Stimulated activated naive CD4-positive, alpha-beta T cell (primary cell): ENCODE data around the gene NFE2L1.
"Not testable (repeated sequence)": the region's sequence is repeated elsewhere in the genome, so short reads cannot be mapped to it uniquely, and the experiment has no call there.

ENCODE experiments used
- DNase-seq, 6 experiments: peaks; one replicate each; lab custom pipeline; 2025; lab: John Stamatoyannopoulos, UW

Gene NFE2L1, protein sequence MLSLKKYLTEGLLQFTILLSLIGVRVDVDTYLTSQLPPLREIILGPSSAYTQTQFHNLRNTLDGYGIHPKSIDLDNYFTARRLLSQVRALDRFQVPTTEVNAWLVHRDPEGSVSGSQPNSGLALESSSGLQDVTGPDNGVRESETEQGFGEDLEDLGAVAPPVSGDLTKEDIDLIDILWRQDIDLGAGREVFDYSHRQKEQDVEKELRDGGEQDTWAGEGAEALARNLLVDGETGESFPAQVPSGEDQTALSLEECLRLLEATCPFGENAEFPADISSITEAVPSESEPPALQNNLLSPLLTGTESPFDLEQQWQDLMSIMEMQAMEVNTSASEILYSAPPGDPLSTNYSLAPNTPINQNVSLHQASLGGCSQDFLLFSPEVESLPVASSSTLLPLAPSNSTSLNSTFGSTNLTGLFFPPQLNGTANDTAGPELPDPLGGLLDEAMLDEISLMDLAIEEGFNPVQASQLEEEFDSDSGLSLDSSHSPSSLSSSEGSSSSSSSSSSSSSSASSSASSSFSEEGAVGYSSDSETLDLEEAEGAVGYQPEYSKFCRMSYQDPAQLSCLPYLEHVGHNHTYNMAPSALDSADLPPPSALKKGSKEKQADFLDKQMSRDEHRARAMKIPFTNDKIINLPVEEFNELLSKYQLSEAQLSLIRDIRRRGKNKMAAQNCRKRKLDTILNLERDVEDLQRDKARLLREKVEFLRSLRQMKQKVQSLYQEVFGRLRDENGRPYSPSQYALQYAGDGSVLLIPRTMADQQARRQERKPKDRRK

DNA sequence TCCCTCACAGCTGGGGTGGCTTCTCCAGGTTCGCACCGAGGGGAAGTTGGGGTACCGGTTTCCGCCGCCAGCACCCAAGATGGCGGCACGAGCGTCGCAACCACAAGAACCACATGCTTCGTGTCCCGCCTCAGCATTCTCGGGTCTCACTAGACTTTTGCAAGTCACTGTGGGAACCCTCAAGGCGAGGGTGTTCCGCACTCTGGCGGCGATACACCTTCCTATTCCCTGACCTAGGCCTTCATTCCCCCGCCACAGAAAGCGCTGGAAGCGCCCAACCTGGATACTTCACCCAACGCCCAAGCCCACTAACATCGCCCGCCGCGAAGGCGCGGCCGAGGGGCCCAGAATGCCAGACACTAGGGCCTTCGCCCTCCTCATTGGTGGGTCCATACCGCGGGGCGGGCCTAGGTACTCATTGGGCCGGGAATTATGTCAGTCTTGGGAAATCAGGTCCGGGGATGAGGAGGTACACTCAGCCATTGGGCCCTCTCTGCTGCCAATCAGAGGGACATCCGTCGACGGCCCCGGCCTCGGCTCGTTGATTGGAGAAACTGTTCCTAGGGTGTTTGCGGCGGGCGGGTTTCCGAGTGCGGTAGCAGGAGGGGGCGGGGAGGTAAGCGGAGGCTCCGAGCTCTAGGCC lies at the start of gene NFE2L1:
Gene NFE2L1 (plus strand): TSS at position 619 of the 643 bp plus-strand sequence. CDS start 2,760 bp downstream, outside the sequence.
- DNase-seq, result peak; percentile 95 to 99 (median 97)

DNA sequence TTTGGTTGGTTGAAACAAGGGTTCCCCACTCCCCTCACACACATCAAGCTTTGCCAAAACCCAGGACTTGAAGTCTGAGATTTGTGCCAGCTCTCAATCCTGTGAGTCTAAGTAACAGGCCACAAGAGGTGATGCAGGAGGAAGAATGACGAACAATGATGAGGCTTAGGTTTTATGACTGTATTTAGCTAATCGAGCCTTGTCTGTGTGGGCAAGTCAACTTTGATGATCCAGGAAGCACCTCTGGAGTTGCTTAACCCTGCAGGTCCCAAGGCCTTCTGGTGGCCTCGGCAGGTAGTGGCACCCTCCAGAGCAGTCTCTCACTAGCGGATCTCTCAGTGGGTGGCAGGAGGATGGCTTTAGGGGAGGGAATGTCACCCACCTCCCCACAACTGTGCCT lies 48.6 kb upstream of the NFE2L1 start:
- peak in 1 of 6 experiments; percentile 22 for DNase-seq

DNA sequence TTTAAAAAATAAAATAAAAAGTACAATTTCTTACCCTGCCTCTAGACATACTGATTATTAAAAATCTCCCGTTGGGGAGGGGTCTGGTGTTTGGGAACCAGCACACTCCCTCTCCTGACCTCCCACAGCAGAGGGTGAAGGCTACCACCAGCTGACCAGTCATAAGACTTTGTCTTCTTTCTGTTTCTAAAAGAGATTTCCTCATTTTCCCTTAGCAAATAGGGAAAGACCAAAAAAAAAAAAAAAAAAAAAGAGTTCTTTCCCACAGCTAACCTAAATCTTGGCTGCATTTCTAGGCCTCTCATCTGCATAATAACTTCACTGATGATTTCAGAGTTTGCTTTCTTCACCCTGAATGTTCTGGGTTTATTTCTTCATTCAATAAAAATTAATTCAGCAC lies 47.0 kb upstream of the NFE2L1 start:
- no peak for DNase-seq

DNA sequence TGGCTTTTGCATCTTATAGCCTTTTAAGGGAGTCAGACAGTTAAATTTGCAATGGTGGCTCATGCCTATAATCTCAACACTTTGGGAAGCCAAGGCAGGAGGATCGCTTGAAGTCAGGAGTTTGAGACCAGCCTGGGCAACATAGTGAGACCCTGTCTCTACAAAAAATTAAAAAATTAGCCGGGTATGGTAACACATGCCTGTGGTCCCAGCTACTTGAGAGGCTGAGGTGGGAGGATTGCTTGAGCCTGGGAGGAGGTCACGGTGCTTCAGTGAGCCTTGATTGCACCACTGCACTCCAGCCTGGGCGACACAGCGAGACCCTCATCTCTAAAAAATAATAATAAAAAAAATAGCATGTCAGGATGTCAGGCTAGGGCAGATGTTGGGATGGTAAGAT lies 46.5 kb upstream of the NFE2L1 start:
- not testable (repeated sequence) for DNase-seq

DNA sequence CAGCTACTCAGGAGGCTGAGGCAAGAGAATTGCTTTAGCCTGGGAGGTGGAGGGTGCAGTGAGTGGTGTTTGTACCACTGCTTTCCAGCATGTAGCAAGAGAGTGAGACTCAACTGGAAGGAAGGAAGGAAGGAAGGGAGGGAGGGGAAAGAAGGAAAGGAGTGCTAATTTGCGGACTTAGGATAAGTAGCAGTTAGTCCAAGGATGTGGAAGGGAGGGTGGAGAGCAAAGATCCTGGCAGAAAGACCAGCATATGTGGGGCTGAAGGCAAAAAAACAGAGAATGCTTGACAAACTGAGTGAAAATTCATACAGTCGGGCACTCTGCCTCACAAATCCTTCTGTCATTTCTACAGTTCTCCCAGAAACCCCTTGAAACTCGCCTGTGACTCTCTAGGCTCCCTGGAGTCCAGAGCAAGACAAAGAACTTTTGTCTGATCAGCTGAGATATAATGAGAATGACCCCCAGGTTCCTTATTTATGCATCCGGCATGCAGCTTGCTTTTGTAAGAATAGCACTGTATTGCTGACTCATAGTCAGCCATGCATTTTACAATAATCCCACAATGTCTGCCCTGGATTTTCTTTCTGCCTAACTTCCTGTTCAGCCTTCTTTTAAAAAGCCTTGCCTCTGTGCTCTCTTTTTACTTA lies 45.8 kb upstream of the NFE2L1 start:
- DNase-seq, result no peak

DNA sequence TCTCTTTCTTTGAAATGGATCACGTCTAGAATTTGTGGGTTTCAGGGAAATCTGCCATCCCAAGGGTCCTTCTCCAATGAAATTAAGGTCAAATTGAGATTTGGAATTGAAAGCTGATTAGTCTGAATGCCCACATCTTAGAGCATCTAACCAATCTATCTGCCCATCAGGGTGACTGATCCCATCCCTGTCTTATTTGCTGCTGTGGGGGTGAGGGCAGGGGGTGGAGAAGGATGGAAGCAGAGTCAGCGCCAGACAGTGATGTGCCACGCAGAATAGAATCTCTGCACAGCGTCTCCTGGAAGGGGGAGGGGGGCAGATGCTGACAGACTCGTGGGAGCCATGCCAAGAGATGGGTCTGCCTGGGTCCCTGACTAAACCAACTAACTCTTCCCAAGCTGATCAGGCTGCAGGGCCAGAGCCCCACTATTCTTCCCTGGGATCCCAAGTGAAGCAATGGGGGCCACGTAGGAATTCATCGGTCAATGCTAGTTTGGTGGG lies 45.2 kb upstream of the NFE2L1 start:
- DNase-seq, result no peak

DNA sequence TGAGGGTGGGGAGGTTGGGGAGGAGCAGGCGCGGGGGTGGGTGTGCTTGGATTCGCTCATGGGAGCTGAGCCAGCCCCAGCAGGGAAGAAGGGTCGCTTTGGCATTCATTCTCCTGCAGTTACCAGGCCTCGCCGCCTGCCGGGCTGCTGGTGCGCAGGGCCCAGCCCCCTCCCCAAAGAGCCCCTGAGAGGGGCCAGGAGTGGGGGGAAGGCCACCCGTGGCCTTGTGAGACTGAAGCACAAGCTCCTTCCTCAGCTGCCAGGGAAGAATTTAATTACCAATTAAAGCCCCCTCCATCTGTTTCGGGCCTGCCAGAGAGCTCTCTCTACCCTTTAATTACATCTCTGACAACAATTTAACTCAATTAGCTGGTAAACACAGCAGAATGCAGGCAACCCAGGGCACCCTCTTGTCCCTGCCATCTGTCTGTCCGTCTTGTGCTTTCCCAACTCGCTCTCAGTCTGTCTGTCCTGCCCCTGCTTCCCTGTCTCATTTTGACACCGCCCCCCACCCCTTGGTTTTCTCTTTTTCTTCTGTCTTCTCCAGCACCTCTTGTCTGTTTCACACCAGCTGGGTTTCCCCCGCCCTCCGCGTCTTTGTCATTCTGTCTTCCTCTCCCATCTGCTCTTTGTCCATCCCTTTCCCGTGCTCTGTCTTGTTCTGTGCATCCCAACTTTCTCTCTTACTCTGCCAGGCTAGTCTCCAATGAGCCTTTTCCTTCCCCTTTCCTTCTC lies 44.6 kb upstream of the NFE2L1 start:
- DNase-seq, result no peak

DNA sequence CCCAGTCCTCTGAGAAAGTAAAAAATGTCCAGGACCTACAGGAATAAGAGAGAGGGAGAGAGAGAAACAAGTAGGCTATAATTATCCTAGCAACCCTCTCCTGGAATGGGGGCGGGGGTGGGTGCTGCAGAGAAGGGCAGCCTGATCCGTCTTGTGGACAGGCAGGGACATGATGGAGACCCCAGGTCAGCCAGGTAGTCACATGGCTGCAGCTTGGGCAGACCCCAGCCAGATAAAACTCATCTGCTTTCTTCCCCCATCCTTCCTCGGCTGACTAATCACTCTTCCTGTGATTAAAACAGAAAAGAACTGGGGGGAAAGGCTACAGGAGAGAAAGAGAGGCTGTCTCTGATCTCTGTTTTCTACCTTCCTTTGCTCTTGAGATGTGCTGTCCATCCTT lies 43.2 kb upstream of the NFE2L1 start:
- DNase-seq, result no peak

DNA sequence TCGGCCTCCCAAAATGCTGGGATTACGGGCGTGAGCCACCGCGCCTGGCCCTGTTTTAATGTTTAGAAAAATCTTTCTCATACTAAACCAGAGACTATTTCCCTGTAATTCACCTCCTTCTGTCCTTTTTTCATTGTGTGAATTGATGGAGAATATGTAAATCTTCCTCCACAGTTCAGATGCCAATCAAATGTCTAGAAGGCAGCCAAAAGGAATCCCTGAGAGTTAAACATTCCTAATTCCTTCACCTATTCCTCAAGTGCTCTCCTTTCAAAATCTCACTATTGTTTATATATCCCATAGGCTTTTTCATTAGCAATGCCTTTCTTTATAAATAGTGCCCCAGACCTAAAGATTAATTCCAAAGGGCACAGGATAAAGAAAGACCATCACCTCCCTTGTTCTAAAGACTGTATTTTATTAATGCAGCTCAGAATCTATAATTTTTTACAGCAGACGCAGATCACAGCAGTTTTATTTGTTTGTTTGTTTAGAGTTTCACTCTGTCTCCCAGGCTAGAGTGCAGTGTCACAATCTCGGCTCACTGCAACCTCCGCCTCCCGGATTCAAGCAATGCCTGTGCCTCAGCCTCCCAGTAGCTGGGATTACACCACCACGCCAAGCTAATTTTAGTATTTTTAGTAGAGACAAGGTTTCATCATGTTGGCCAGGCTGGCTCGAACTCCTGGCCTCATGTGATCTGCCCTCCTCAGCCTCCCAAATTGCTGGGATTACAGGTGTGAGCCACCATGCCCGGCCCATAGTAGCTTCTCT lies 41.0 kb upstream of the NFE2L1 start:
- no peak for DNase-seq

DNA sequence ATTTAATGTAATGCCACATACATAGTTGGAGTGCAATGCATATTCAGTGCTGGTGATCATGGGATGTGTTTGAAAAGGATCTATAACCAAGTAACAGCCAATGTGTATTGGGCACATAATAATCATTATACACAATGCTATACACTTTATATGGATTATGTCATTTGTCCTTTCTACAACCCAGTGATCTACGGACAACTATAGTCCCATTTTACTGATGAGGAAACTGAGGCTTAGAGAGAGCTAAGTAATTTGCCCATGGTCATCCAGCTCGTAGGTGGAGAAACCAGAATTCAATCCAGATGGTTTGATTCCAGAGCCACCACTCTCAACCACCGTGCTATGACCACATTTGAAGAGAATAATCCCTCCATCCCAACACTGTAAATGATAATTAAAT lies 38.0 kb upstream of the NFE2L1 start:
- DNase-seq, result no peak

DNA sequence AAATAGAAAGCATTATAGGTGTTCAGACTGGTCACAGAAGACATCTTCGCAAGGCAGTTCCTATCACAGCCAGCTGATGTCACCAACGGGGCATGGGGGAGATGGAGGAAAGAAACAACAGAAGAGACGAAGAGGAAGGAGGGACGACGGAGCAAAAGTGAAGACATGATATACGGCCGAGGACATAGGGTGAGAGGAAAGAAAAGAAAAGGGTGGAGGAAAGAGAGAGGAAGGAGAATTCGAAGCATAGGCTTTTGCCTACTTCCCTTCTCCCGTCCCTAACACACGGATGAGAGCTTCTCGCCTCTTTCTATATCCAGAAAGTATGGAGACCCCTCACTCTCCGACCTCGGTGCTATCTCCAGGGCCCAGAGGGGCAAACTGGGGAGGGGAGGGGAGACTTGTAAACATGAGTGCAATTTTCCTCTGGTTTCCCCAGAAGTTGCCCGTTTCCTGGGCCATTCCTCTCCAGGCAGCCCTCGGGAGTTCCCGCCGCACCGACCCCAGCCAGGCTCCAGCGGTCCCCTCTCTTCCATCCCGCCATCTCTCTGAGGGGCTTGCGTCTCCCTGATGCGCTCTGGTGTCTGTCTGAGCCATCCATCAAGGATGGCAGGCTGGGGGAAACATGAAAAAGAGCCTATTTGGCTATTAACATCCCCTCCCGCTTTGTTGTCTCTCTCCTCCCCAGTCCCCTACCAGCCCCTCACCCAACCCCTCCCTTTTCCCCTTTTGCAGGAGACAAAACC lies 36.6 kb upstream of the NFE2L1 start:
- DNase-seq, result peak in 4 of 6 experiments; percentile 6 to 24 (median 14)

DNA sequence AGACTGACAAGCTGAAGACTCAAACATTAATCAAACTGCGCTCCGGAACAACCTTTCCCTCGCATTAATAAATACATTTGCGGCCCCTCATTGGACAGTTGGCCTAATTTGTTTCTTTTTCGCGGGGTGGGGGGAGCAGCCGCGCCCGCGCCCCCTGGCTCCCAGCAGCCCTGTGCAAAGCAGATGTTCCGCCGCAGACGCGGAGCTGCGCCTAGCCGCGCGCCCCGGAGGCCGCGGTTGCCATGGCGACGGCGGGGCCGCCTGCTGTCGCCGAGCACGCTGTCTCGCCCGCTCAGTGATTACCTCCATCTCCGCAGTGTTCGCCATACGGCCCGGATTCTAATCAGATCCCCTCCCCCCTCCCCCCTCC lies 36.0 kb upstream of the NFE2L1 start:
- peak; percentile 8 to 48 (median 36) for DNase-seq

DNA sequence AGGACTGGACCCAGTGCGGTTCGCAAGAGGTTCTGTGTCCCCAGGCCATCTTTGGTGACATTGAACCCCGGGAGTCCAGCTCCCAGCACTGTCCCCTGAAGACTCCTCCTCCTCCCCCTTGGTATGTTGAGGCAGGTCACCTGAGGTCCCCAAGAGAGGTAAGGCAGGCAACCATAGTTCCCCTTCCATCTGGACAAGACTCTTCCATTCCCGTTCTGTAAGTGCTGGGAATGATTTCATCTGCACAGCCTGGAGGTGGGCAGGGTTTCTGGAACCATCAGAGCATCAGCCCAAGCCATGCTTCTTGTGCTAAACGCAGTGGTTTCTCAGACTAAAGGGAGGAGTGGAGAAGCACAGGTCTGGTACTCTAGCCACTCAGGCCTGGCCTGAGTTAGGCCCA lies 35.5 kb upstream of the NFE2L1 start:
- DNase-seq, result peak in 1 of 6 experiments; percentile 25

DNA sequence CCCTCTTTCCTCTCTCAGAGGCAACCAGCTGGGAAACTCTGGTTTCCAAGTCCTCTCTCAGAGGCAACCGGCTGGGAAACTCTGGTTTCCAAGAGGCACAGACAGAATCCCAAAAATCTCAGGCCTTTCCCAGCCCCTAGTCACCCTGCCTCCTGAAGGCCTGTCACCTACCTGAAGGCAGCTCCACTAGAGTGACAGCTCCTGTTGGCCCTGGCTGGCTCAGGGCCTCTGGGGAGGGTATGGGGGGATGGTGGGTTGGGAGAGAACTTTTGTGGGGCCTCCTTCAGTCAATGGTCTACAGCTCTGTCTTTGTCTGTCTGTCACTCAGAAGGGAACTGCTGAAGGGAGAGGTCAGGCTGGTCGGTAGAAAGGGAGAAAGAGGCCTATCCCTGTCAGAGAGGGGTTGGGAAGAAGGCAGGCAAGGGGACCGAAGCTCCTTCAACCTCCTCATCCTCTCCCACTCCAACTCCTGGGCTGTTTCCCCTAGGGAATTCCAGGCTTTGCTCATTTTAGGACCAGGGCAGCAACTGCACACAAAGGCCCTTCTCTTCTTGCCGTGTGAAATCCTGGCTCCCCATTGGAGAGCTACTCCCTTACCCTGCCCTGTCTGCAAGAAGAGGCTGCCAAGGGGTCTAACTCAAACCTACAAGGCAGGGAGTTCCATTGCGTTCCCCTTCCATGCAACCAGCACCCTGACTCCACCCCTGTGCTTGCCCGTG lies 34.1 kb upstream of the NFE2L1 start:
- no peak for DNase-seq

DNA sequence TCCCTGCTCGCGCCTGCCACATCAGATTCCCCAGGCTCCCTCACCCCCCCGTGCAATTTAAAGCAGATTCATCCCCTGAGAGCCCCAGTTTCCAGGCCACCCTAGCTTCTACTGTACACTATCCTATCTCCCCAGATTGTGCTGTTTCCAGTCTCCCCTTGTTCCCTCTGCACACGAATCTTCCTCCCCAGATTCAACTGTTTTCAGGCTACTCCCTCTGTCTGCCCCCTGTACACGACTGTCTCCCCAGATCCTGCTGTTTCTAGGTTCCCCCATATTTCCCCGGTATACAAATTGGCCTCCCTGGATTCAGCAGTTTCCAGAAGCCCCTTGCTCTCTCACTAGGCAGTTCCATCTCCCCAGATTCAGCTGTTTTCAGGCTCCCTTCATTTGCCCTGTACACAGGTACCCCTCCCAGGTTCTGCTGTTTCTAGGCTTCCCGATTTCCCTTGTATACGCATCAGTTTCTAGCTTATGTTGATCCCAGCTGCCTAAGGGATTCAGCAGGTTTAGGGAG lies 33.5 kb upstream of the NFE2L1 start:
- no peak for DNase-seq

DNA sequence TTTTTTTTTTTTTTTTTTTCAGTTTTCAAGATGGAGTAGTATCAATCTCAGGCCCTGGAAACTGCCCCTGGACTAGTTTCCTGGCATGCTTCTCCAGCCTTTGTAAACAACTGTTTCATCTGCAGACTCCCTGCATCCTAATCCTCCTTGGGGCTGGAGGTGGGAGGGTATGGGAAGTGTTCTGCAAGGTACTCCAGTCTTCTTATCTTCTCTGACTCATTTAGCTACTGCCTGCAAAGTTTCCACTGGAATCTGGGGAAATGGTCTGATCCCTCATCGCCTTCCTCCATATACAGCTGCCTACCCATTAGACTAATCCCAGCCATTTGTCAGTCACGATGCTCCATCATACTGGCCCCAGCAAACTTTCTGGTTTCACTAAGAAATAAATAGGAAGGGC lies 32.0 kb upstream of the NFE2L1 start:
- no peak for DNase-seq

DNA sequence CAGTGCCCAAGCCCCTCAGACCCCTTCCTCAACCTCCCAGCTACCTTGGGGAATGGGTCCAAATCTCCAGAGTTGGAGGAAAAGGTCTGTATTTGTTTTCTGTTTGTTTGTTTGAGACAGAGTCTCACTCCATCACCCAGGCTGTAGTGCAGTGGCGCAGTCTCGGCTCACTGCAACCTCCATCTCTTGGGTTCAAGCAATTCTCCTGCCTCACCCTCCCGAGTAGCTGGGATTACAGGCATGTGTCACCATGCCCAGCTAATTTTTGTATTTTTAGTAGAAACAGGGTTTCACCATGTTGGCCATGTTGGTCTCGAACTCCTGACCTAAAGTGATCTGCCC lies 30.4 kb upstream of the NFE2L1 start:
- not testable (repeated sequence) for DNase-seq

DNA sequence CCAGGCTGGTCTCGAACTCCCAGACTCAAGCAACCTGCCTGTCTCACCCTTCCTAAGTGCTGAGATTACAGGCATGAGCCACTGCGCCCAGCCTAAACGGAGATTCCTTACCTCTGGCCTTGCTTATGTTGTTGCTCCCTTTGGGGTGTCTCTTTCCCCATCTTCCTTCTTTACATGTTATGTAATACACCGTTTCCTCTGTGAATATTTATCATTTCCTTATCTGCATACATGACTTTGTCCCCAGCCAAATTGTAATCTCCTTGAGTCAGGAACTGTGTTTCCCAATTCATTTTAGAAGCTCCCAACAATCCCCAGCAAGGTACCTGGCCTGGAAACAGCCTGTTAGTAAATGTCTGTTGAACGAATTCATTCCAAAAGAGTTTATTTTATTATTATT lies 26.2 kb upstream of the NFE2L1 start:
- DNase-seq, result no peak

DNA sequence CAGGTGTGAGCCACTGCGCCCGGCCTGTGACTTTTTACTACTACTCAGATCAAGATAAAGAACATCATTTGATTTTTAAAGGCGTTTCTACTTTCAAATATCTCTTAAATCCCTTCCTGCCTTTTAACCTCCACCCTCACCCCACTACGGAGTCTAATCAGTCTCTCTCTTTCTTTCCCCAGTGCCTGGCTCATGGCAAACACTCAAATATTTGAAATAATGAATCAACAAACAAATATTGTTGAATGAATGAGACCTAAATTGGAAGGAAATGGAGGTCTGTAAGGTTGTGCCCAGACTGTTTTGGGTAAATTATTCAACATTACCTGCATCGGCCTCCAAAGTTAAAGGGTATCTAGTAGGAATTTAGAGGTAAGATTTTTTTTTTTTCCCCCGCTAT lies 25.3 kb upstream of the NFE2L1 start:
- DNase-seq, result no peak
